ENCODE data around the gene OR7C2.

Gene OR7C2

DNA sequence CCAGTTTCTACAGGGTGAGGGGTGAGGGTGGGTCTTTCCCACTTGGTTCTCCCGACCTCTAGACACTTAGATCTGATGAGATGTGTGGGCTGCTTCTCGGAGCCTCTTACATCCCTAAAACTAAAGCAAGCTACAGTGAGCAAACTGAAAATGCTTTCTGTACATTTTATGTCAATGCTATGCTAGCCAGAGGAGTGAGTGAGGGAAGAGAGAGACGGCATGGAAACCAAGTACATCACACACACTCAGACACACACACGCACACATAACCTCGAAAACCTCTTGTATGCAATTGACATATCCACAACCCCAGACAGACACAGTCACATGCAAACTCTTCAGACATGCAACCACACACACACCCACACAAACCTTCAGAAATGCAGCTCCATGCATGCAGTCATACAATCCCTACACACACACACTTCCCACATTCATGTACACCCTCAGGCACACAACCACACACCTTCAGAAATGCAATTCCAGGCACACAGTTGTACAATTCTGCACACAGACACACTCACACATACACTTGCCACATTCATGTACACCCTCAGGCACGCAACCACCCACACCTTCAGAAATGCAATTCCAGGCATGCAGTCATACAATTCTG lies 37.0 kb downstream of the OR7C2 start:
- TF ChIP-seq, protein P1, sequence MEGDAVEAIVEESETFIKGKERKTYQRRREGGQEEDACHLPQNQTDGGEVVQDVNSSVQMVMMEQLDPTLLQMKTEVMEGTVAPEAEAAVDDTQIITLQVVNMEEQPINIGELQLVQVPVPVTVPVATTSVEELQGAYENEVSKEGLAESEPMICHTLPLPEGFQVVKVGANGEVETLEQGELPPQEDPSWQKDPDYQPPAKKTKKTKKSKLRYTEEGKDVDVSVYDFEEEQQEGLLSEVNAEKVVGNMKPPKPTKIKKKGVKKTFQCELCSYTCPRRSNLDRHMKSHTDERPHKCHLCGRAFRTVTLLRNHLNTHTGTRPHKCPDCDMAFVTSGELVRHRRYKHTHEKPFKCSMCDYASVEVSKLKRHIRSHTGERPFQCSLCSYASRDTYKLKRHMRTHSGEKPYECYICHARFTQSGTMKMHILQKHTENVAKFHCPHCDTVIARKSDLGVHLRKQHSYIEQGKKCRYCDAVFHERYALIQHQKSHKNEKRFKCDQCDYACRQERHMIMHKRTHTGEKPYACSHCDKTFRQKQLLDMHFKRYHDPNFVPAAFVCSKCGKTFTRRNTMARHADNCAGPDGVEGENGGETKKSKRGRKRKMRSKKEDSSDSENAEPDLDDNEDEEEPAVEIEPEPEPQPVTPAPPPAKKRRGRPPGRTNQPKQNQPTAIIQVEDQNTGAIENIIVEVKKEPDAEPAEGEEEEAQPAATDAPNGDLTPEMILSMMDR (IDR thresholded peaks at IDR 0.05; ENCODE audit: borderline replicate concordance, insufficient read depth, low read depth, low read length): no peak

DNA sequence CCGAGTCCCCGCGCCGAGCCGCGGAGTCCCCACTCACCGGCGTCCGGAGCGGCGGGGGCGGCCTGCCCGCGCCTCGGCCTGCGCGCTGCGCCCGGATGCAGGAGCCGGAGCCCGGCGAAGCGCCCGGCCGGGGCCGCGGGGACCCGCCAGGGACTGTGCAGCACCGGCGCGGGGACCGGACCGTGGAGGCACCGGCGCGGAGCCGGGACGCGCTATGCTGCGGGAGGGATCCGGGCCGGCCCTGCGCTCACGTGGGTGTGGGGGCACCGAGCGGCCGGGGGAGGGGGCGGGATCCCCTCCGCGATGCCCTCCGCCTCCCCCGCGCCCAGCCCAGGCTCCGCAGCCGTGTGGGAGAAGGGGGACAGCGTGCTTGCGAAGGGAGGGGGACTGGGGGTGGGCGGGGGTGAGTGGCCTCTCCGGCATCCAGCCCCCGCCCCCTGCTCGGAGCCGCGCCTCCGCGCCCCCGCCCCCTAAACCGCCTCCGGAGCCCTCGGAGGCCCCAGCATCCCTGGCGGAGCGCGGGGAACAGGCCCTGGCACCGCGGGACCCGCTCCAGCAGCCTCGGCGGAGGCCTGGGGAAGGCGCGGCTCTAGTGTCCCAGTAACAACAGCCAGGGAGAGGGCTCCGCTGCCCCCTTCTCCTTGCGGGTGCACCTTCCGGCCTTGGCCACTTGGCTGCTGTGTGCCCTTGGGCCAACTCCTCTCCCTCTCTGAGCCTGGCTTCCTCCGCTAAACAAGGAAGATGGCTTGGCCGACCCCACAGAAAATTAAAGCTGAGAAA lies 38.4 kb downstream of the OR7C2 start, which contains the start of gene SLC1A6:
TSS of gene SLC1A6 (minus strand) at position 389 of the 780 bp plus-strand sequence. CDS start 6,954 bp downstream, outside the sequence.
- no peak within 1 kb of the TSS for H3K4me3 ChIP-seq (ENCODE audit: low read depth, low read length)

More for the DNA sequence above, 37.0 kb downstream of the OR7C2 start:
- H3K4me3 ChIP-seq (ENCODE audit: low read depth, low read length): no peak overlapping the region

DNA sequence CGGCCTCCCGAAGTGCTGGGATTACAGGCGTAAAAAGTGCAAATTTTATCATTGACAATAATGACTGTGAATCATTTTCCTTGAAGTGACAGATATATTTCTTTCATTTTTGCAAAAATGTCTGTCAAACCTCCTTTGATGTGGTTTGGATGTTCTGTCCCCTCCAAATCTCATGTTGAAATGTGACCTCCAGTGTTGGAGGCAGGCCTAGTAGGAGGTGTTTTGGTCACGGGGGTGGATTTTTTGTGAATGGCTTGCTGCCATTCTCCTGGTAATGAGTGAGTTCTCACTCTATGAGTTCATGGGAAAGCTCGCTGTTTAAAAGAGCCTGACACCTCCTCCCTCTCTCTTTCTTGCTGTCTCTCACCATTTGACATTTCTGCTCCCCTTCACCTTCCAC lies 43.8 kb downstream of the OR7C2 start:
- TF ChIP-seq, protein P1 (IDR thresholded peaks at IDR 0.05; ENCODE audit: borderline replicate concordance, insufficient read depth, low read depth, low read length): no peak
- H3K4me3 ChIP-seq (ENCODE audit: low read depth, low read length): no peak overlapping the region

More for the DNA sequence above, 38.4 kb downstream of the OR7C2 start, which contains the start of gene SLC1A6:
- TF ChIP-seq, protein P1 (IDR thresholded peaks at IDR 0.05; ENCODE audit: borderline replicate concordance, insufficient read depth, low read depth, low read length): no peak

All from GM12875 (cell line).